Trophoblast cell (in vitro differentiated cells and primary cell): ENCODE results near the gene SPCS3.
A peak's percentile ranks its signal among the peaks of the same experiment; 100 is the strongest.

Experiments used
- DNase-seq, 2 donors: peaks; one replicate each; pipeline ENCODE4 v3.0.0-alpha.2; 2016
- H2AFZ ChIP-seq: 2 replicates; pipeline ENCODE4 v1.6.1; 2013; ENCODE audit warnings: low read length, moderate library complexity, mild to moderate bottlenecking; ENCODE audit not compliant: insufficient read depth, poor library complexity
- H2AK5ac ChIP-seq: 2 replicates; pipeline ENCODE4 v1.6.1; 2013; ENCODE audit warnings: mild to moderate bottlenecking, low read length
- H2BK120ac ChIP-seq: 2 replicates; pipeline ENCODE4 v1.6.1; 2013; ENCODE audit warnings: low read length, mild to moderate bottlenecking, moderate library complexity; ENCODE audit not compliant: insufficient read depth, poor library complexity
- H2BK12ac ChIP-seq: 2 replicates; pipeline ENCODE4 v1.6.1; 2013; ENCODE audit warnings: mild to moderate bottlenecking, low read length, moderate library complexity
- H2BK5ac ChIP-seq: 2 replicates; pipeline ENCODE4 v1.6.1; 2013; ENCODE audit warnings: low read length, low read depth, moderate library complexity, mild to moderate bottlenecking; ENCODE audit not compliant: poor library complexity
- H3K14ac ChIP-seq: 2 replicates; pipeline ENCODE4 v1.6.1; 2013; ENCODE audit warnings: mild to moderate bottlenecking, low read length
- H3K18ac ChIP-seq: 2 replicates; pipeline ENCODE4 v1.6.1; 2013; ENCODE audit warnings: mild to moderate bottlenecking, low read length
- H3K23ac ChIP-seq: 2 replicates; pipeline ENCODE4 v1.6.1; 2013; ENCODE audit warnings: low read length
- H3K27ac ChIP-seq: 2 replicates; pipeline ENCODE4 v1.5.1; 2013; ENCODE audit warnings: low read depth, mild to moderate bottlenecking, inconsistent platforms, low read length, moderate library complexity
- H3K27me3 ChIP-seq: 2 replicates; pipeline ENCODE4 v1.6.1; 2013; ENCODE audit warnings: inconsistent platforms, mild to moderate bottlenecking, low read length, moderate library complexity; ENCODE audit not compliant: insufficient read depth
- H3K36me3 ChIP-seq, 2 experiments: 1 replicate in 1 of 2; 2 replicates in 1 of 2; pipeline ENCODE4 v1.6.1; 2013; ENCODE audit warnings: low read length in 2 of 2, mild to moderate bottlenecking in 2 of 2, moderate library complexity in 1 of 2; ENCODE audit not compliant: insufficient read depth in 2 of 2, control insufficient read depth in 1 of 2
- H3K4ac ChIP-seq: 2 replicates; pipeline ENCODE4 v1.6.1; 2013; ENCODE audit warnings: low read depth, mild to moderate bottlenecking, low read length, moderate library complexity
- H3K4me1 ChIP-seq, 2 experiments: 1 replicate in 1 of 2; 2 replicates in 1 of 2; pipeline ENCODE4 v1.6.1; 2013; ENCODE audit warnings: low read length in 2 of 2, mild to moderate bottlenecking in 2 of 2, moderate library complexity in 1 of 2; ENCODE audit not compliant: insufficient read depth in 2 of 2, control insufficient read depth in 1 of 2
- H3K4me2 ChIP-seq: 2 replicates; pipeline ENCODE4 v1.6.1; 2013; ENCODE audit warnings: inconsistent platforms, mild to moderate bottlenecking, low read length, moderate library complexity
- H3K4me3 ChIP-seq: 2 replicates; pipeline ENCODE4 v1.5.1; 2013; ENCODE audit warnings: mild to moderate bottlenecking, low read depth, low read length, inconsistent platforms
- H3K79me1 ChIP-seq: one replicate; pipeline ENCODE4 v1.6.1; 2013; ENCODE audit warnings: low read length
- H3K79me2 ChIP-seq: 2 replicates; pipeline ENCODE4 v1.6.1; 2013; ENCODE audit warnings: low read length, mild to moderate bottlenecking; ENCODE audit not compliant: control insufficient read depth, insufficient read depth, poor library complexity
- H3K9ac ChIP-seq: 2 replicates; pipeline ENCODE4 v1.6.1; 2013; ENCODE audit warnings: mild to moderate bottlenecking, low read length
- H3K9me3 ChIP-seq: 2 replicates; pipeline ENCODE4 v1.6.1; 2013; ENCODE audit warnings: low read depth, mild to moderate bottlenecking, control low read depth, inconsistent platforms, low read length; ENCODE audit not compliant: insufficient read depth
- H4K12ac ChIP-seq: 2 replicates; pipeline ENCODE4 v1.6.1; 2013; ENCODE audit warnings: low read depth, mild to moderate bottlenecking, low read length, moderate library complexity
- H4K8ac ChIP-seq: 2 replicates; pipeline ENCODE4 v1.6.1; 2013; ENCODE audit warnings: low read depth, mild to moderate bottlenecking, low read length, moderate library complexity
- H4K91ac ChIP-seq: one replicate; pipeline ENCODE4 v1.6.1; 2013; ENCODE audit warnings: low read depth, mild to moderate bottlenecking, low read length, moderate library complexity
- WGBS: extraction: QIAGEN DNeasy Blood & Tissue Kit; methylation state at CpG from one replicate; pipeline ENCODE4 v1.1.7; 2013; ENCODE audit warnings: missing lambda C conversion rate; ENCODE audit not compliant: insufficient read length, insufficient coverage; ENCODE audit errors: extremely low coverage; 5-methylcytosine and 5-hydroxymethylcytosine counted together

SPCS3 gene

GRCh38 chr4:176302283-176303275 is 17.2 kb upstream of the SPCS3 start:
- H2BK12ac ChIP-seq, result no peak overlapping the region
- H4K12ac ChIP-seq, result no peak overlapping the region
- no peak overlapping the region for H3K18ac ChIP-seq
- H3K27me3 ChIP-seq, result no peaks in the 10 kb centered on the region
- no peaks in the 10 kb centered on the region for H3K9me3 ChIP-seq
- peak; percentile 23 to 74 for DNase-seq
- H3K79me1 ChIP-seq, result no peaks in the 10 kb centered on the region
- WGBS, result no CpG with 5 or more reads among the region's 2 CpGs
- H3K79me2 ChIP-seq, result no peaks in the 10 kb centered on the region
- H2AFZ ChIP-seq, result no peak overlapping the region
- H3K14ac ChIP-seq, result no peak overlapping the region
- H3K4ac ChIP-seq, result no peak overlapping the region
- no peak overlapping the region for H3K4me2 ChIP-seq
- no peak overlapping the region for H2AK5ac ChIP-seq
- no peak overlapping the region for H3K4me3 ChIP-seq
- no peak overlapping the region for H4K8ac ChIP-seq
- H4K91ac ChIP-seq, result no peak overlapping the region
- H3K36me3 ChIP-seq, result no peaks in the 10 kb centered on the region
- no peak overlapping the region for H3K9ac ChIP-seq
- no peak overlapping the region for H2BK120ac ChIP-seq
- H3K4me1 ChIP-seq, result peaks cover 0 to 3% of the 10 kb centered on the region in 2 experiments
- no peak overlapping the region for H3K23ac ChIP-seq
- no peak overlapping the region for H2BK5ac ChIP-seq
- H3K27ac ChIP-seq, result no peak overlapping the region

GRCh38 chr4:176303938-176304337 is 15.8 kb upstream of the SPCS3 start:
- no peak overlapping the region for H4K8ac ChIP-seq
- no peak overlapping the region for H3K4me3 ChIP-seq
- H3K4ac ChIP-seq, result no peak overlapping the region
- H3K9ac ChIP-seq, result no peak overlapping the region
- H3K14ac ChIP-seq, result no peak overlapping the region
- no peaks in the 10 kb centered on the region for H3K27me3 ChIP-seq
- no peaks in the 10 kb centered on the region for H3K79me2 ChIP-seq
- no peak overlapping the region for H2AFZ ChIP-seq
- no peak overlapping the region for H2BK12ac ChIP-seq
- H3K4me2 ChIP-seq, result no peak overlapping the region
- H2BK120ac ChIP-seq, result no peak overlapping the region
- H3K9me3 ChIP-seq, result no peaks in the 10 kb centered on the region
- H3K18ac ChIP-seq, result no peak overlapping the region
- H3K27ac ChIP-seq, result no peak overlapping the region
- no CpG with 5 or more reads among the region's 1 CpG for WGBS
- peak; percentile 3 to 51 for DNase-seq
- H2AK5ac ChIP-seq, result no peak overlapping the region
- no peaks in the 10 kb centered on the region for H3K36me3 ChIP-seq
- no peak overlapping the region for H2BK5ac ChIP-seq
- H3K4me1 ChIP-seq, result peaks cover 0 to 3% of the 10 kb centered on the region in 2 experiments
- no peaks in the 10 kb centered on the region for H3K79me1 ChIP-seq
- H4K91ac ChIP-seq, result no peak overlapping the region
- H4K12ac ChIP-seq, result no peak overlapping the region
- H3K23ac ChIP-seq, result no peak overlapping the region

GRCh38 chr4:176306837-176307665 is 12.7 kb upstream of the SPCS3 start:
- no peak overlapping the region for H3K27ac ChIP-seq
- H4K8ac ChIP-seq, result no peak overlapping the region
- H2BK120ac ChIP-seq, result no peak overlapping the region
- no peak overlapping the region for H3K14ac ChIP-seq
- no peak overlapping the region for H3K4ac ChIP-seq
- no CpG with 5 or more reads among the region's 6 CpGs for WGBS
- no peak overlapping the region for H2AK5ac ChIP-seq
- H3K27me3 ChIP-seq, result no peaks in the 10 kb centered on the region
- no peak overlapping the region for H4K91ac ChIP-seq
- DNase-seq, result no peak
- no peak overlapping the region for H2AFZ ChIP-seq
- H2BK12ac ChIP-seq, result no peak overlapping the region
- H3K4me2 ChIP-seq, result no peak overlapping the region
- no peak overlapping the region for H4K12ac ChIP-seq
- H3K79me2 ChIP-seq, result no peaks in the 10 kb centered on the region
- no peaks in the 10 kb centered on the region for H3K9me3 ChIP-seq
- H3K36me3 ChIP-seq, result no peaks in the 10 kb centered on the region
- no peak overlapping the region for H2BK5ac ChIP-seq
- H3K18ac ChIP-seq, result no peak overlapping the region
- no peak overlapping the region for H3K23ac ChIP-seq
- H3K4me3 ChIP-seq, result no peak overlapping the region
- peaks cover 0 to 3% of the 10 kb centered on the region in 2 experiments for H3K4me1 ChIP-seq
- H3K79me1 ChIP-seq, result no peaks in the 10 kb centered on the region
- no peak overlapping the region for H3K9ac ChIP-seq

GRCh38 chr4:176307666-176307930 is 12.2 kb upstream of the SPCS3 start:
- Histone ChIP-seq H2BK5ac (no peak overlapping the region), H3K27ac (no peak overlapping the region)
- WGBS, result no CpG with 5 or more reads among the region's 6 CpGs

More at GRCh38 chr4:176307666-176307930, 12.2 kb upstream of the SPCS3 start:
- Histone ChIP-seq H3K27me3 (no peaks in the 10 kb centered on the region), H3K18ac (no peak overlapping the region), H4K12ac (no peak overlapping the region), H2AK5ac (no peak overlapping the region), H3K9ac (no peak overlapping the region), H4K91ac (no peak overlapping the region), H3K79me1 (no peaks in the 10 kb centered on the region), H3K14ac (no peak overlapping the region), H3K4me1 (peaks cover 0 to 3% of the 10 kb centered on the region in 2 experiments), H3K23ac (no peak overlapping the region), H3K36me3 (no peaks in the 10 kb centered on the region), H3K79me2 (no peaks in the 10 kb centered on the region), H2BK12ac (no peak overlapping the region), H2AFZ (no peak overlapping the region), H3K4me2 (no peak overlapping the region), H3K4me3 (no peak overlapping the region), H4K8ac (no peak overlapping the region), H2BK120ac (no peak overlapping the region), H3K4ac (no peak overlapping the region), H3K9me3 (no peaks in the 10 kb centered on the region)
- no peak for DNase-seq
